GM21723 (cell line): ENCODE results near the gene OCIAD1.
"Not testable (repeated sequence)": the region's sequence is repeated elsewhere in the genome, so short reads cannot be mapped to it uniquely, and the experiment has no call there.

ENCODE experiments used
- ATAC-seq: cut with Tn5 transposase; IDR thresholded peaks from one replicate; pipeline ENCODE4 v1.9.1; 2021; ENCODE audit warnings: mild to moderate bottlenecking, moderate library complexity; ENCODE audit not compliant: unreplicated experiment

The OCIAD1 gene

DNA sequence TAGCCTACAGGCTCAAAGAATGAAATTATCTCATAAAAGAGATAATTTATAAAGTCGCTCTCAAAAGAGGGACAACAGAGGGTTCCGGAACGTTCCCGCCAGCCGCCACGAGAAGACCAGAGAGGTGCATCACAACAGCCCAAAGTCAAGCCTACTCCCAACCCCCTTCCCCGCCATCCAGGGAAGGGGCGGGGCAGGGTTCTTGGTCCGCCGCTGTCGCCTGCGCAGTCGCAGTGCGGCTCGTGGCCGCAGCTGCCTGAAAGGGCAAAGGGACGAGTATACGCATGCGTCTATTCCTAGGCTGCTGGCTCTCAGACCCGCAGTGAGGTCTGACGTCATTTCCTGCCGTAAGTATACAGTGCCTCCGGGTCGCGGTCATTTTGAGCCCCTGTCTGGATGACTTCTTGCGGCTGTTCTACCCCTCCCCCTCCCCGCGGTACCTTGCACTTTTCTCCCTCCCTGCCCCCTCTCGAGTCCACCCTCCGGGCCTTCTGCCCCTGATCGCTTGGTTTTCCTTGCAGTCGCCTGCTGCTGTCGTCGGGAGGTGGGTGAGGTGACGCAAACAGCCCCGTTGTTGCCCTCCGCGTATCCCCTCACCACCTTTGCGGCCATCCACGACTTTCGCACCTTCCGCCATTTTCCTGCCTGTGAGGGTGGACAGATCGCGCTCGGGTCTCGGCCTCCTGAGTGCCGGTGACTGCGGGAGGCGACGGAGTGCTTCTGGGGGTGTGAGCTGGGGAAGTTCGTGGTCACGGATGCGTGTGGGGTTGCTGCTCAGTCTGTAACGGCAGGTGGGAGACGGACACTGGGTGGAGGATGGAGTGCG lies at the start of gene OCIAD1:
OCIAD1 (plus strand) TSS at position 383 of the 826 bp plus-strand sequence. CDS start 1,537 bp downstream, outside the sequence.
- peak; percentile 100 for ATAC-seq

DNA sequence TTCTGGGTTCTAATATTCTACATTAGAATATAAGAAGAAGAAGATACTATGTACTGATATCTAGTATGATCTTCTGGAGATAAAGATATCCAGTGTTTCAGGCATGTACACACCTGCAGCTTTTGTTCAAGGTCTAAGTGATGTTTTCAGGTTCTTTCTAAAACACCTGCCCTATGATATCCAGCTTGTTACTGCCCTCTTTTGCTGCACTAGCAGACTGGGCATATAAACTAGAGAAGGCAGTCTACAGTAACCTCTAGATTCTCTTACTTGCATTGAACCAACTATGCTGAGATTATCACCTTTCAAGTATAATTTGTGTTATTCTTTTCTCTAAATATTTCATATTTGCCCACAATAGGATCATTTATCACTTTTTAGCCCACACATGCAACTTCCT lies 48.9 kb upstream of the OCIAD1 start:
- ATAC-seq = no peak

GRCh38 chr4:48785302-48785701 lies 45.6 kb upstream of the OCIAD1 start:
- ATAC-seq = no peak

- no peak for ATAC-seq
Measured at GRCh38 chr4:48786549-48786948, 44.3 kb upstream of the OCIAD1 start.

GRCh38 chr4:48787056-48787455 lies 43.8 kb upstream of the OCIAD1 start:
- ATAC-seq = no peak

- ATAC-seq = no peak
Measured at GRCh38 chr4:48790561-48790960, 40.3 kb upstream of the OCIAD1 start.

GRCh38 chr4:48791313-48791712 lies 39.6 kb upstream of the OCIAD1 start:
- ATAC-seq = no peak

DNA sequence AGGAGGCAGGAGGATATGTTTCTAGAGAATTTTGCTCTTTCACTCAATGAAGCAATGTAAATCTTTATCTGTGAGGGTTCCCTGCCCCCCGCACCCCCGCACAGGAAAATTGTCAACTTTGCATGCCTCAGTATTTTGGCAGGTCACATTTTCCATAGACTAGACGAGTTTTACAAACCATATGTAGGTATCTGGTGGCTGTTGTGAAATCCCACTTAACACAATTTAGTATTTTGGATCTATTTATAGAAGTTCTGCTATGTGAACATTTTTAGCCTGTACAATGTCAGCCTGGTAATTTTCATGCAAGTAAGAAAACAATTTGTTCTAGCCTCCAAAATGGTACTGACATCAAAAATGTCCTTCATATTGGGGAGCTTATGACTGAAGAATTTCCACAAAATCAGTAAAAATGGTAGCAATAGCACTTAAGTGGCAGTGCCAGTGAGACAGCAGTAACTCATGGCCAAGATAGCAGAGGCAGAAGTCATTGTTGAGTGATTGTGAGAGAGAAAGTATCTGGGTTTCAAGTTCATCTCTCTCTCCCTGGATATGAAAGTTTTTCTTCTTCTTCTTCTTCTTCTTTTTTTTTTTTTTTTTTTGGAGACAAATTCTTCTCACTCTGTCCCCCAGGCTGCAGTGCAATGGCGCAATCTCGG lies 38.4 kb upstream of the OCIAD1 start:
- ATAC-seq = peak; percentile 56

DNA sequence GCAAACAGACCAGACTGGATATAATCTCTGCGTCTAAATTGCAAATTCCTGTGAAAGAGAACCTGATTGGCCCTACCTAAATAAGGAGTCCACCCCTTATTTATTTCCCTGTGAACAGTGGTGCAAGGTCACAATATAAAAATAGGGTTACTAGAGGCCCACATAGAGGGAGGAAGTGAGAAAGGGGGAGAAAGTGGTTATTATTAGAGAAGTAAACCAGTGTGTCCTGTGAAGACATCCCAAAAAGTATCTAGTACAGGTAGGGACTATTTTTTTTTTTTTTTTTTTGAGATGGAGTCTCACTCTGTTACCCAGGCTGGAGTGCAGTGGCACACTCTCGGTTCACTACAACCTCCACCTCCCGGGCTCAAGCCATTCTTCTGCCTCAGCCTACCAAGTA lies 35.8 kb upstream of the OCIAD1 start:
- ATAC-seq = no peak

- no peak for ATAC-seq
Measured at GRCh38 chr4:48796191-48796926, 34.5 kb upstream of the OCIAD1 start.

DNA sequence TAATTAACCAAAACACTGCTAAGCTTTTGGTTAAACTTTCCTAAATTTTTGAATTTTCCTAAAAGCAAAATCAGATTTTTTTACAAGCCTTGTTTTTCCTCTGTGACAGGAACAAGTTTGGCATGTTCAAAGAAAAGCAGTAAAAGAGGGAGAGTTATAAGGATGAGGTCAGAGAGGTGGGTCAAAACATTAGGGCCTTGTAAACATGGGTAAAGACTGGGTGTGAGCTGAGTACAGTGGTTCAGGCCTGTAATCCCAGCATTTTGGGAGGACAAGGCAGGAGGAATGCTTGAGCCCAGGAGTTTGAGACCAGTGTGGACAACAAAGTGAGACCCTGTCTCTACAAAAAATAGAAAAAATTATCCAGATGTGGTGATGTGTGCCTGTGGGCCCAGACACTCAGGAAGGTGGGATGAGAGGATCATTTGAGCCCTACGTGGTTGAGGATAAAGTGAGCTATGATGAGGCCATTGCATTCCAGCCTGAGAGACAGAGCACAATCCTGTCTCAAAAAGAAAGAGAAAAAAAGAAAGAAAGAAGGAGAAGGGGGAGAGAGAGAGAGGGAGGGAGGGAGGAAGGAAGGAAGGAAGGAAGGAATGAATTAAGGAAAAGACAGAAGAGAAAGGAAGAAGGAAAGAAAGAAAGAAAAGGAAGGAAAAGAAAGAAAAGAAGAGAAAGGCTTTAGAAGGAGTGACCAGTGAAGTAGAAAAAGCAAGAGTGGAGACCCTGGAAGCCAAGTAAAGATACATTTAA lies 33.8 kb upstream of the OCIAD1 start:
- no peak for ATAC-seq

DNA sequence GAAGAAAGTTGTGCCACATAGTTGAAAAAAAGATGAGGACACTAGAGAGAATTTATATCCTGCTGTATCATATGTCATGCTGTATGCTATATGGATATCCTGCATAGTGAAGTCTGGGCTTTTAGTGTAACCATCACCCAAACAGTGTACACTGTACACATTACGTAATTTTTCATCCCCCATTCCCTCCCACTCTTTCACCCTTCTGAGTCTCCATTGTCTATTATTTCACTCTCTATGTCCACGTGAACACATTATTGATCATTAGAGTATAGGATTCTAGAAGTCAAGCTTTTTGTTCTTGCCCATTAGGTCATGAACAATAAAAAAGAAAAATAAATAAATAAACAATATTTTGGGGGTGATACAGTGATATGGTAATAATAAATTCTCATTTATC lies 32.8 kb upstream of the OCIAD1 start:
- no peak for ATAC-seq

DNA sequence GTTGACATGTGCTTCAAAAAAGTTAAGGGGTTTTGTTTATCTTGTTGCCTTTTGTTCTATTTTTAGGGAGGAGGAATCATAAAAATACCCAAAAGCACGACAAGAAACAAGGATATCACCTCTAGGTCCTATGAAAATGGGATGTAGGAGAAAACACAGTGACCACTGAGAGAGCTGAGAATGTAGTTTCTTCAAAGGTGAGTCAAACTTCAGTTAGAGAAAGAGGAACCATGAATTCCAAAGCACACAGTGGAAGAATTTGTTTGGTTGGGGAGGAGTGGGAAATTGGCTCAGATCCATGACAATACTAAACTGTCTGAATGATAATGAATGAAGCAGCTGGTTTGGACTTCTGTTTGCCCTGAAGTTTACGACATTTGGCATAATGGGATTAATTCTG lies 31.7 kb upstream of the OCIAD1 start:
- no peak for ATAC-seq

DNA sequence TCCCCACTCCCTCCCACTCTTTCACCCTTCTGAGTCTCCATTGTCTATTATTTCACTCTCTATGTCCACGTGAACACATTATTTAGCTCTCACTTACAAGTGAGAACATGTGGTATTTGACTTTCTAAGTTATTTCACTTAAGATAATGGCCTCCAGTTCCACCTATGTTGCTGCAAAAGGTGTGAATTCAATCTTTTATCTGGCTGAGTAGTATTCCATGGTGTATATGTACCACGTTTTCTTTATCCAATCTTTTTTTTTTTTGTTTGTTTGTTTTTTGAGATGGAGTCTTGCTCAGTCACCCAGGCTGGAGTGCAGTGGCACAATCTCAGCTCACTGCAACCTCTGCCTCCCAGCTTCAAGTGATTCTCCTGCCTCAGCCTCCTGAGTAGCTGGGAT lies 30.7 kb upstream of the OCIAD1 start:
- not testable (repeated sequence) for ATAC-seq

GRCh38 chr4:48801016-48801715 lies 29.7 kb upstream of the OCIAD1 start:
- no peak for ATAC-seq

DNA sequence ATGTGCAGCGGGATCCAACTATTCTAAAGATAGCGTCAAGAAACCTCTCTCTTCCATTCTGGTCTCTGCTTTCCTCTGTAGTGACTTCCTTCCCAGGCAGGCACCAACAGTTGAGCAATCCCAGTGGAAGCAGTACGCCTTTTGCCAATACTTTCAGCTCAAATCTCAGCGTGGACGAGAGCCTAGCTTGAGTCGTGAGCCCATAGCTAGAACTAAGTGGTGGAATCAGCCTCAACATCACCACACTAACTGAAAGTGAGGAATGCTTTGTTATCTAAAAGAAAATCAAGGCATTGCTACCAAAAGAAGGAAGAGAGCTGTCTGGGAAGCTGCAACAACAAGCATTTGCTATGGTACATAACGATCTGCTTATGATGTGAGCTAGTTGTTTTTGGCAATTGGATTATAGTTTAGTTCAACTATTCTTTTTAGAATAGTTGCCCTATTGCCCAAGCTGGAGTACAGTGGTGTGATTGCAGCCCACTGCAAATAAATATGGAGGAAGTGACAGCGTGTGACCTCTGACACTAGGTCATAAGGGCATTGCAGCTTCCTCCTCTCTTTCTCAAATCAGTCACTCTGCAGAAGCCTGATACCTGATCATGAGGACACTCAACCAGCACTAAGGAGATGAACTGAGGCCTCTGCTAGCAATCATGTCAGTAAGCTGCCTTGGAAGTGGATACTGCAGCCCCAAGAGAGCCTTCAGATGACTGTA lies 26.1 kb upstream of the OCIAD1 start:
- no peak for ATAC-seq

DNA sequence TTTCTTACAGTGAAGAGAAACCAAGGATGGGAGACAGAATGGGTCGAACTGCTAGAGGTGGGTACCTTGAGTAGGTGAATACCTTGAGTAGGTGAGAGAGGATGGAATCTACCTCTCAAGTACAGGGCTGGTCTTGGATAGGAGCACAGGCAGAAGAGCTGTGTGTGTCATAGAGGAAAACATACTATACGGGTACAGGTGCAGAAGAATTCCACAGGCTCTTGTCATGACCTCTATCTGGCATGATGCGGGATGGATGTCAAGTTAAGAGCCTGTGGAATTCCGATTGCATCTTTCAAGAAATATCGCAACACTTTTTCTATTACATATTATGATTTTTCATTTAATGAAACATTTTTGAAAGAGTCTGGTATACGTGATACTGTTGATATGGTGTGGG lies 18.0 kb upstream of the OCIAD1 start:
- no peak for ATAC-seq

DNA sequence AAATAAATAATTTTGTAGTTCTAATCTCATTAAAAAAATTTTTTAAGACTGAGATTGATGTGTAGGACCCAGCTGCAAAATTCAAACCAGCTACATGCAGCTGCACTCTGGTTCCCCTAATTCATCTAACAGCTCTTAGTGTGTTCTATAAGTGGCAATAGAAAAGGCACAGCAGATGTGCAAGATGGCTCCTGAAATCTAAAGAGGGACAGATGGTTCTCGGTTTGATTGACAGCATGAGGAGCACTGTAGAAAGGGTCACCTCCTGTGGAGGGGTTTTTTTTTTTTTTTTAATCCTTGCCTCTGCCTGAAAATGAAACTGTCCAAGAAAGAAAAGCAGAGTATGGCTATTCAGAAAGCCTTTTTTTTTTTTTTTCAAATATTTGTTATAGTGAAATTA lies 16.9 kb upstream of the OCIAD1 start:
- peak; percentile 78 for ATAC-seq

GRCh38 chr4:48815483-48815882 lies 15.4 kb upstream of the OCIAD1 start:
- ATAC-seq = no peak

GRCh38 chr4:48816297-48816696 lies 14.6 kb upstream of the OCIAD1 start:
- not testable (repeated sequence) for ATAC-seq
